Bronchial epithelial cell (primary cell): Measurements from ENCODE around the gene PTK7. TPM values are rescaled to one million over a fixed set of nuclear protein-coding genes. Genes with fewer than 3 reads are reported as not detected.

Experiments
- DNase-seq: peaks from one replicate; pipeline ENCODE4 v3.0.0-alpha.2; 2010; ENCODE audit warnings: low read depth
- FAIRE-seq: peaks from 2 replicates; lab custom pipeline; 2011; peaks lifted over from hg19 to GRCh38; lab: Jason Lieb, UNC
- H3K27me3 ChIP-seq: 2 replicates; pipeline ENCODE4 v1.5.1; 2011; ENCODE audit warnings: low read length; ENCODE audit not compliant: control insufficient read depth, insufficient read depth
- H3K36me3 ChIP-seq: 2 replicates; pipeline ENCODE4 v1.5.1; 2011; ENCODE audit warnings: low read length; ENCODE audit not compliant: control insufficient read depth, insufficient read depth
- H3K4me3 ChIP-seq: 2 replicates; pipeline ENCODE4 v1.5.1; 2011; ENCODE audit warnings: mild to moderate bottlenecking, low read depth, low read length, control low read depth
- CTCF ChIP-seq: IDR thresholded peaks from 2 replicates; pipeline ENCODE4 v1.5.1; 2011; ENCODE audit warnings: mild to moderate bottlenecking, moderate library complexity, low read length, control low read depth, inconsistent platforms; ENCODE audit not compliant: insufficient read depth, severe bottlenecking
- total RNA-seq: library from RNA; depleted of rRNA; stranded (reverse); fragments of >200 nt; gene quantifications from 2 replicates; pipeline ENCODE4 v1.2.1, GENCODE V29; 2014

Gene PTK7
- total RNA-seq, 1 donor from 2014 or later, result 53.2 TPM

- peaks cover 8% of the 10 kb centered on the region for H3K36me3 ChIP-seq
- no peaks in the 10 kb centered on the region for H3K27me3 ChIP-seq
- DNase-seq, result no peak
- no peak overlapping the region for H3K4me3 ChIP-seq
- TF ChIP-seq CTCF, result no peak
- no peak for FAIRE-seq
Observed at GRCh38 chr6:43185391-43185985, 109.4 kb downstream of the PTK7 start.

- Histone ChIP-seq H3K4me3 (no peak overlapping the region), H3K36me3 (peaks cover 8% of the 10 kb centered on the region), H3K27me3 (no peaks in the 10 kb centered on the region)
- DNase-seq, result no peak
- no peak for FAIRE-seq
- TF ChIP-seq CTCF, result no peak
Observed at GRCh38 chr6:43186019-43186418, 109.9 kb downstream of the PTK7 start.

GRCh38 chr6:43186706-43187105 is 110.6 kb downstream of the PTK7 start:
- Histone ChIP-seq H3K27me3 (no peaks in the 10 kb centered on the region), H3K4me3 (peak overlapping the region; percentile 0), H3K36me3 (peaks cover 8% of the 10 kb centered on the region)
- TF ChIP-seq CTCF, result no peak
- DNase-seq (peak; percentile 78), FAIRE-seq (no peak)

GRCh38 chr6:43187821-43188220 is 111.7 kb downstream of the PTK7 start:
- no peak for FAIRE-seq
- Histone ChIP-seq H3K36me3 (peaks cover 11% of the 10 kb centered on the region), H3K4me3 (no peak overlapping the region), H3K27me3 (no peaks in the 10 kb centered on the region)
- DNase-seq, result no peak
- TF ChIP-seq CTCF, result no peak

- DNase-seq, result no peak
- Histone ChIP-seq H3K4me3 (no peak overlapping the region), H3K36me3 (peaks cover 13% of the 10 kb centered on the region), H3K27me3 (no peaks in the 10 kb centered on the region)
- FAIRE-seq, result no peak
- TF ChIP-seq CTCF, result no peak
Observed at GRCh38 chr6:43188426-43188825, 112.3 kb downstream of the PTK7 start.

GRCh38 chr6:43189776-43190304 is 113.7 kb downstream of the PTK7 start:
- H3K36me3 ChIP-seq, result peaks cover 10% of the 10 kb centered on the region
- FAIRE-seq, result no peak
- no peak for DNase-seq
- H3K4me3 ChIP-seq, result no peak overlapping the region
- no peaks in the 10 kb centered on the region for H3K27me3 ChIP-seq
- TF ChIP-seq CTCF, result no peak
